HG03175 (cell line): ENCODE measurements around the gene SHISAL1.

Source experiments
- ATAC-seq: cut with Tn5 transposase; IDR thresholded peaks from one replicate; pipeline ENCODE4 v1.9.1; 2021; ENCODE audit warnings: mild to moderate bottlenecking, moderate library complexity; ENCODE audit not compliant: unreplicated experiment

SHISAL1 gene

GRCh38 chr22:44344407-44344806, 31.7 kb upstream of the SHISAL1 start:
- no peak for ATAC-seq

DNA sequence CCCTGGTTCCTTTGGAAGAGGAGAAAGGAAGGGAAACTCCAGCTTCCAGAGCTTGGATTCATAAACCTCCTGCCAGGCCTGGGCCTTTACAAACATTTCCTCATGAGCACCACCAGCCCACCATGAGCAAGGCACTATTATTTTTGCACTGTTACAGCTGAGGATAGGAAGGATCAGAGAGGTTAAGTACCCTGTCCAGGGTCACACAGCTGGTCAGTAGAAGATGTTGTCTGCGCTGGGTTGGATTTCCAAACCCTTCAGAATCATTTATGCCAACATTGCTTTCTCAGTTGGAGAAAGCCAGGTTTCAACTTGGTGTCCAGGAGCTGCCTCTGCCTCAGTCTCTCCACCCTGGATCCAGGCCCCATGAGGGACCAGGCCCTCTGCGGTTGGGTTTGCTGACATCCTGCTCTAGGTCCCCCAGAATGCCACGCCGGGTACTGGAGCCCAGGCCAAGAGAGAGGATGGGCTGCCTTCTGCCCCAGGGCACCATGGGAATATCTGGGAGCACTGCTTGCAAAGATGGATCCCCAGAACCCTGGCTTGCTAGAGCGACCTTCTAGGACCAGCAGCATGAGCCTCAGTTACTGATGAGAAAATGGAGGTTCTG, 29.7 kb upstream of the SHISAL1 start:
- no peak for ATAC-seq

GRCh38 chr22:44341431-44342346, 28.9 kb upstream of the SHISAL1 start:
- no peak for ATAC-seq

GRCh38 chr22:44340271-44341239, 27.8 kb upstream of the SHISAL1 start:
- no peak for ATAC-seq

GRCh38 chr22:44338906-44339305, 26.2 kb upstream of the SHISAL1 start:
- ATAC-seq: no peak

DNA sequence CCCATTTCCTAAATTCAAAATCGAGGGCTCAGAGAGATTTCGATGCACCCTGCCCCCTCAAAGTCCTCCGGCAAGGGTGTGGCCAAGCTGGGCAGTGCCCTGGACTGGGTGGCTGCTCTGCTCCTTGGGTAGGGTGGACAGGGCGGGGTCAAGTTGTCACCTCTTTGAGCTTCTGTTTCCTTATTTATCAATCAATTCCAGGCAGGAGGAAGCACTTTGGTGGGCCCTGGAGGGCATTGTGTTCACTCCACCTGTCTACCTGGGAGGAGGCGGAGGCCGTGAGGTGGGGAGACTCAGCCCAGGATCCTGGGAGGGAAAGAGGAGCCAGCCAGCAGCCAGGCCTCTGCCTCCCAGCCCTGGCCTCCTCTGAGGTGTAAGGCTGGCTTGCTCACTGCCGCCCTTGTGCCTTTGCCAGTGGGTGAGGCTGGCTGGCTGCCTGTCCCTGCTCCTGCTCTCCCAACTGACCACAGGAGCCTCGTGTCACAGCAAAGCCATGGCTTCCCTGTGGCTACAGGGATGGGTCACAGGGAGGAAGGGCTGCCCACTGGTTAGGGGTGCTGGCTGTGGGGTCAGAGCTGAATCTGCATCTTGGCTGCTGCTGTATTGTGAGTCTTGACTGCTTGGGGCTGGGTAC, 25.5 kb upstream of the SHISAL1 start:
- no peak for ATAC-seq

- no peak for ATAC-seq
Observed at GRCh38 chr22:44337678-44338004, 24.9 kb upstream of the SHISAL1 start.

DNA sequence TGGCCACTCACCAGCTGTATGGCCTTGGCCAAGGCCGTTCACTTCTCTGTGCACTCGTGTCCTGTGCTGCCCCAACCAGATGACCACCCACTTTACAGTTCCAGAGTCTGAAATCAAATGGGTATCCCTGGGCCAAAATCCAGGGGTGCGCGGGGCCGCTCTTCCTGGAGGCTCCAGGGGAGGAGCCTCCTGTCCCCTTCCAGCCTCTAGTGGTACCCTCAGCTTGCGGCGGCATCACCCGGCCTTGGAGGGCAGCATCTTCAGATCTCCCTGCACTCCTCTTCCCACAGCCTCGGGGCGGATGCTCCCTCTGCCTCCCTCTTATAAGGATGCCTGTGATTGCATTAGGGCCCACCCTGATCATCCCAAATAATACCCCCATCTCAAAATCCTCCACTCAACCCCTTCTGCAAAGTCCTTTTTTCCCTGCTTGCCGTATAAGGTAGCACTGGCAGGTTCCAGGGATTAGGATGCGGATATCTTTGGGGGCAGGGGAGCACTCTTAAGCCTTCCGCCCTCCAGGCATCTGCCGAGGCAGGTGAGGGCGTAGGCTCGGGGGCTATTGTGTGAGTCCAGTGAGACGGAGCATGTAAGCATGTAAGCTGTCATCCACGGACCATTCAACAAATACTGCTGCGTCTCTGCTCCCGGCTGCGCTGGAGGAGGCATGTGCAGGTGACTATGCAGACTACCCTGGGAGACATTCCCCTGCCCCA, 24.4 kb upstream of the SHISAL1 start:
- ATAC-seq: no peak

DNA sequence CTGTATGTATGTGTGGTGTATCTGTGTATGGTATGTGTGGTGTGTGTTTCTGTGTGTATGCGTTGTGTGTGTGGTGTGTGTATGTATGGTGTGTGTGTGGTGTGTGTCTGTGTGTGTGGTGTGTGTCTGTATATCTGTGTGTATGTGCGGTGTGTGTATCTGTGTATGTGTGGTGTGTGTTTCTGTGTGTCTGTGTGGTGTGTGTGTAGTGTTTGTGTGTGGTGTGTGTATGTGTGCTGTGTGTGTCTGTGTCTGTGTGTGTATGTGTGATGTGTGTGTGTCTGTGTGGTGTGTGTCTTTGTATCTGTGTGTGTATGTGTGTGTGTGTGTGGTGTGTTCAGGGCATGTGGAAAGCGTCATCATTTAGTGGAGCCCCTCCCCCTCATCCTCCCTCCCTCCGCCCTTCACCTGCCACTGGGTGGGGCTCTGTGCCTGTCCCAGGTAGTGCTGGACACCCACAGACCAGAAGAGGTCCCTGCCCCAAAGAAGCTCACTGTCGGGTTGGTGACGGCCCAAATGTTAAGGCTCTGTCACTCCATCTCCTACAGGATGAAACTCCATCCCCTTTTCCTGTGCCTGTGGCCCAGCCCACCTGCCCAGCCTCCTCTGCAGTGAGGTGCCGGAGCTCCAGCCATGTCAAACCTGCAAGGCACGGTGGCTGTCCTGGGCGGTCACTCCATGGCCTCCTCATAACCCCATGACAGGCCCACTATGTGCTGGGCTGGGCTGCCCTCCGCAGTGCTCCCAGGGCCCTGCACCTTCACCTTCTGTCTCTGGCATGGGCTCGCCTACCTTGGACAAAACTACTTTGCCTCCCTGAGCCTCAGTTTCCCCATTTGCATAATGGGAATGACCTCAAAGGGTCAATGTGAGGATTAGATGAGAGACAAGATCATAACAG, 23.4 kb upstream of the SHISAL1 start:
- ATAC-seq: no peak

DNA sequence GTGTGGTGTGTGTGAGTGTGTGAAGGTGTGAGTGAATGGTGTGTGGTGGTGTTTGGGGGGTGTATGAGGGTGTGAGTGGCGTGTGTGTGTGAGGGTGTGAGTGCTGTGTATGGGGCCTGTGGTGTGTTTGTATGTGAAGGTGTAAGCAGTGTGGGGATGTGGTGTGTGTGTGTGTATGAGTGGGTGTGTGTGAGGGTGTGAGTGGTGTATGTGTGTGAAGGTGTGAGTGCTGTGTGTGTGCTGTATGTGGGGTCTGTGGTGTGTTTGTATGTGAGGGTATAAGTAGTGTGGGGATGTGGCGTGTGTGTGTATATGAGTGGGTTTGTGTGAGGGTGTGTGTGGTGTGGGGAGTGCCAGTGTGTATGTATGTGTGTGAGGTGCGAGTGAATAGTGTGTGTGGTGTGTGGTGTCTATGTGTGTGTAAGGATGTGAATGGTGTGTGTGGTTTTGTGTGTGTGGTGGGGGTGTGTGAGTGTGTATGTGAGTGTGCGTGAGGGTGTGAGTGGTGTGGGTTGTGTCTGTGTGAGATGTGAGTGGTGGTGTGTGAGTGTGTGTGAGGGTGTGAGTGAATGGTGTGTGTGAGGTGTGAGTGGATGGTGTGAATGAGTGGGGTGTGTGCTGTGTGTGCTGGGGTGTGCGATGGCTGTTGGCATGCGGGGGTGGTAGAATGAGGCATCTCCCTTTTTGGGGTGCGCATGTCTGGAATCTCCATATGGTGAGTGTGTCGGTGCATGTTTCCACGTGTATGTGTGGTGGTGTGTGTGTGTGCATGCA, 22.5 kb upstream of the SHISAL1 start:
- no peak for ATAC-seq

DNA sequence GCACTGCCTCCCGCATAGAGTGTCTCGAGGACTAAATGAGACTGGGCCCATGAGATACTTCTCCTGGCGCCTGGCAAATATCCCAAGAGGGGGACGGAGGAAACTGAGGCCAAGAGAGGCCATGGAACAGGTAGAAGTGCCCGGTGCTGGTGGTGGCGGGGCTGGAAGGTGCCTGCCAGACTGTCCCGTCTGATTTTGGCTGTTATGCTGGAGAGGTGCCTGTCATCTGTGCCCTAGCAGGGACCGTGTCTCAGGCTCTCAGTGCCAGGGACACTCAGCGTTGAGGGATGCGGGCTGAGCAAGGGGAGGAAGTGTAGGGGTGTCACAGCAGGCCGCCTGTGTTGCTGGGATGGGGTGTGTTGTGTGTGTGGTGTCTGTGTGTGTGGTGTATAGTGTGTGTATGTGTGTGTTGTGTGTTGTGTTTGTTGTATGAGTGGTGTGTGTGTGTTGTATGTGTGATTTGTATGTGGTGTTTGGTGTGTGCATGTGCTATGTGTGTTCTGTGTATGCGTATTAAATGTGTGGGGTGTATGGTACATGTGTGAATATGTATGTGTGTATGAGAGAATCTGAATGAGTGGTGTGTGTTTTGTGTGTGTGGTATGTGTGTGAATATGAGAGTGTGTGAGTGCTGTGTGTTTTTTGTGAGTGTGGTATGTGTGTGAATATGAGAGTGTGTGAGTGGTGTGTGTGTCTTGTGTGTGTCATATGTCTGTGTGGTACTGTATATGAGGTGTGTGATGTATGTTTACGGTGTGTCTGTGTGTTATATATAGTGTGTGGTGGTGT, 21.3 kb upstream of the SHISAL1 start:
- no peak for ATAC-seq

GRCh38 chr22:44332946-44333345, 20.2 kb upstream of the SHISAL1 start:
- no peak for ATAC-seq

DNA sequence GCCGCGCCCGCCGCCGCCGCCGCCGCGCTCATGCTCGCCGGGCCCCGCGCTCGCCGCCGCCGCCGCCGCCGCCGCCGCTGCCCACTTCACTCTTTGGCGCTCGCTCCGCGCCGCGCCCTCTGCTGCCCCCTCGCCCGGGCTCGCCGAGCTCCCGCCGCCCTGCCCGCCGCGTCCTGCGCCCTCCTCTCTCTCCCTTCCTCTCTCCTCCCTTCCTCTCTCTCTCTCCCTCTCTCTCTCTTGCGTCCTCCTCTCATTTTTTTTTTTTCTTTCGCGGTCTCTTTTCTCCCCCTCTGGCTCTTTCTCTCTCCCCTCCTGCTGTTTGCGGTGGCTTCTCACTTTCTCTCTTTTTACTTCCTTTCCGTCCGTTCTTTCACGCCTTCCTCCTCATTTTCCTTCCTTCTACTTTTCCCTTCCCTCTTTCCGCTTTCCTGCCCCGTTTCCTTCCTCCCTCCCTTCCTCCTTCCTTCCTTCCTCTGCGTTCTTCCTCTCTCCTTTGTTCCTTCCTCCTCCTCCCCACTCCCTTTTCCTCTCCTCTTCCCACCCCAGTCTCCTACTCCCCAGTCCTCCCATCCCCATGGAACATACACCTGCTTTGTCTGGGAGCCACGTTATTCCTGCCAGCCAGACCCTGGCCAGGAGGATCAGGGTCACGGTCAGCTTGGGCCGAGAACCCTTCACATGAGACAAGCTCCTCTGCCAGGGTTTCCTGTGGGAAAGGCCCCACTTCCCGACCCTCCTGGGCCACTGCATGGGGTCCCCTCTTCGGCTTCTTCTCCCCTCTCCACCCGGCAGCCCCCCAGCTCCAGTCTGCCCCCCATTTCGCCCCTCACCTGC, 19.3 kb upstream of the SHISAL1 start:
- ATAC-seq: no peak

GRCh38 chr22:44330744-44331660, 18.3 kb upstream of the SHISAL1 start:
- no peak for ATAC-seq

GRCh38 chr22:44330188-44330743, 17.5 kb upstream of the SHISAL1 start:
- no peak for ATAC-seq
